NCI-H2227 (cell line): ENCODE measurements around the gene GJB5.

ENCODE experiments used
- DNase-seq: peaks from one replicate; lab custom pipeline; 2025; ENCODE audit not compliant: unreplicated experiment; lab: John Stamatoyannopoulos, UW

GJB5 gene

DNA sequence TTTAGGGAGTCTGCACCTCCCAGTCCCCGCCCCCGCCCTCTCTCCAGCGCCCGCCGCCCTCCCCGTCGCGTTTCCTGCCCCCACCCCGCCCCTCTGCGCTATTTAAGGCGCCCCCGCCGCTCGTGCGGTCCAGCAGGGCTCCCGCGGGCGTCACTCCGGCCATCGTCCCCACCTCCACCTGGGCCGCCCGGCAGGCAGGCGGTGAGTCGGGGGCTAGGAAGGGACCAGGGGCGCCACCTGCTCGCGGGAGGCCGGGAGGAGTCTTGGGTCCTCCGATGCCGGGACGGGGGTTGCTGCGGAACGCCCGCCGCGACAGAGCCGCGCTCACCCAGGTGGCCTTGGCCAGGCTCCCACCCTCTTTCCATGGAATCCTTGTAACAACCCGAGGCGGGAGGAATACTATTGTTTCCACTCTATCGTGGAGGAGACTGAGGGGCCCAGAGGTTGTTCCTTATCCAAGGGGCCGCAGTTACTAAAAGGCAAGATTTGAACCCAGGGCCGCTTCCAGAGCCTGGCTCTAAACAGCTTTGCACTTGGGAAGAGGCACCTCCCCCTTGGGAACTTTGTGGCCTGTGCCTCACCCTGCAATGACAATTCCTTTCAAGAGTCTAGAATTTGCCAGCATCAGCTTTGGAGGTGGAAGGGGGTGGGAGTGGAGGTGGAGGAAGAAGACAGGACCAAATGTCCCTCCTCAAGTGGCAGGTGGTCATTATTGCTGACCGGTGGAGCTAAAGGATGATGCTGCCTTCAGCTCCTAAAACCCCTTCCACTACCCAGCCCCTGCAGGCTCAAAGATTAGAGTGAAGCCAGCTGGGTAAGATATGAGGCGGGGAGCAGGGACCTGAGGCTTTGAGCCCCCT lies 38.3 kb downstream of the GJB5 start, which contains the start of gene GJA4:
Gene GJA4, plus strand, starts transcription at position 132 of the 860 bp plus-strand sequence. CDS start 1,215 bp downstream, outside the sequence.
- DNase-seq: no peak

DNA sequence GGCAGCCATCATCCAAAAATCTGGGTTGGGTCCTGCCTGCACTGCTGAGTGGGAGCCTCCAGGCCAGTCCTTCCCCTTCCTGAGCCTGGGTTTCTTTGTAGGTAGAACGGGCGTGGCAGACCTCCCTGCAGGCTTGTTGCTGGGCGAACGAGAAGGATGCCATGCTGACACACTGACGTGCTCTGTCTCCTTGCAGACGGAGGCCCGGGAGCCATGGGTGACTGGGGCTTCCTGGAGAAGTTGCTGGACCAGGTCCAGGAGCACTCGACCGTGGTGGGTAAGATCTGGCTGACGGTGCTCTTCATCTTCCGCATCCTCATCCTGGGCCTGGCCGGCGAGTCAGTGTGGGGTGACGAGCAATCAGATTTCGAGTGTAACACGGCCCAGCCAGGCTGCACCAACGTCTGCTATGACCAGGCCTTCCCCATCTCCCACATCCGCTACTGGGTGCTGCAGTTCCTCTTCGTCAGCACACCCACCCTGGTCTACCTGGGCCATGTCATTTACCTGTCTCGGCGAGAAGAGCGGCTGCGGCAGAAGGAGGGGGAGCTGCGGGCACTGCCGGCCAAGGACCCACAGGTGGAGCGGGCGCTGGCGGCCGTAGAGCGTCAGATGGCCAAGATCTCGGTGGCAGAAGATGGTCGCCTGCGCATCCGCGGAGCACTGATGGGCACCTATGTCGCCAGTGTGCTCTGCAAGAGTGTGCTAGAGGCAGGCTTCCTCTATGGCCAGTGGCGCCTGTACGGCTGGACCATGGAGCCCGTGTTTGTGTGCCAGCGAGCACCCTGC lies 39.3 kb downstream of the GJB5 start:
- DNase-seq: no peak

DNA sequence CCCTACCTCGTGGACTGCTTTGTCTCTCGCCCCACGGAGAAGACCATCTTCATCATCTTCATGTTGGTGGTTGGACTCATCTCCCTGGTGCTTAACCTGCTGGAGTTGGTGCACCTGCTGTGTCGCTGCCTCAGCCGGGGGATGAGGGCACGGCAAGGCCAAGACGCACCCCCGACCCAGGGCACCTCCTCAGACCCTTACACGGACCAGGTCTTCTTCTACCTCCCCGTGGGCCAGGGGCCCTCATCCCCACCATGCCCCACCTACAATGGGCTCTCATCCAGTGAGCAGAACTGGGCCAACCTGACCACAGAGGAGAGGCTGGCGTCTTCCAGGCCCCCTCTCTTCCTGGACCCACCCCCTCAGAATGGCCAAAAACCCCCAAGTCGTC lies 39.9 kb downstream of the GJB5 start:
- no peak for DNase-seq

DNA sequence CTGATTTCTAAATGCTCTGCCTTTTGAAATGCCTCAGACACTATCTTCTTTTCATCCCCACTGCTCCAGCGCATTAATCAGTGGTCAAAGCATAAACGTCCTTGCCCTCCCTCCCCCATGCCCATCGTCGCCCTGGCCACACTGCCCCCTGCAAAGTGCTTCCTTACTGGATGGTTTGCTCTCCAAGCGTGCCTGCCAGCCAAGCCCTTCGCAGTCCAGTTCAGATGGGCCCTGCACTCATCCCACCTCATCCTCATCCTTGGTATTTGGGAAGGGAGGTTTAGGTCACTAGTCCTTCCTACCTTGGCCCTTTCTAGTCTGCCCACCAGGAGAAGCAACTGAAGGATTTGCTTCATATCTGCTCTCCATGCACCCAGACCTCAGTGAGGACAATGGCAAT lies 41.1 kb downstream of the GJB5 start:
- DNase-seq: no peak

DNA sequence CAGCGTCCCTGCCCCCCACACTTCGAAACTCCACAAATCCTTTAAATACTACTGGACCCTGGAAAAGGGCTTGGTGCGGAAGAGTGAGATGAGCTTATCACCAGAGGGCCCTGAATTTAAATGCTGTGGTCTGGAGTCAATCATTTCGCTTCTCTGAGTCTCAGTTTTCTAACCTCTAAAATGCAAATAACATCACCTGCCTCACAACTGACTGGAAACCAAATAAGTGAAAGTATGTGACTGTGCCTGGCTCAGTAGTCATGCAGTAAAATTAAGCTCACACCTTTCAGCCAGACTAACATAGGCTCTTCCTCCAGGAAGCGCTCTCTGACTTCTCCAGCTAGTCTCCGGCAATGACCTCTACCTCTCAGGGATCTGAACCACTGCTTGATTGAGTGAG lies 42.1 kb downstream of the GJB5 start:
- no peak for DNase-seq

DNA sequence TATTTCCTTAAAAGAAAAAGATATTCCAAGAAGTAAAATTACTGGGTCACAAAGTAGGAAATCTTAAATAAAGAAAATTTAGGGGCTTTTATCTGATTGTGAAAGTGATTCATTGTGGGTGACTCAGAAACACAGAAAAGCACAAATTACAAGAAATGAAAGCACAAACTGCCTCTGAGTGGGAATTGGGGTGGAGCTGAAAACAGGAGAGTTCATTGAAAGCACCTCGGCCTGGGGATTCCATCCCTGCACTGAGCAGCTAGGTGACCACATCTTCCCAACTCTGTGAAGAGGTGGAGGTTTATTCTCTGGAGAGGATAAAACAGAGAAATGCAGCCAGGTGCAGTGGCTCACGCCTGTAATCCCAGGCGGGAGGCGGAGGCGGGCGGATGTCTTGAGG lies 45.4 kb downstream of the GJB5 start:
- DNase-seq: no peak

DNA sequence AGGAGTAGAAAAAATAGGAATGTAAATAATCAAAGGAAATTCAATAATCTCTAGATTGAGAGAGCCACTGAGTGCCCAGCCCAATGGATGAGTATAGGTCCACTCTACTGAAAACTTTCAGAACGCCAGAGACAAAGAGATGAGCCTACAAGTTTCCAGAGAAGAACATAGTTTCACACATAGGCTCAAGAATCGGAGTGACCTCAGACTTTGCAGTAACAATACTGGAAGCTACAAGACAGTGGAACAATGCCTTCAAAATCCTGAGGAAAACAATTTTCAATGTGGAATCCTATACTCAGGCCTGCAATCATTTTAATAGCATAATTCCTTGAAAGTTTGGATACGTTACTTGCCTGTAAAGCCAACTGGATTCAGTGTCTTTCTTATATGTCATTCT lies 48.9 kb downstream of the GJB5 start:
- no peak for DNase-seq

DNA sequence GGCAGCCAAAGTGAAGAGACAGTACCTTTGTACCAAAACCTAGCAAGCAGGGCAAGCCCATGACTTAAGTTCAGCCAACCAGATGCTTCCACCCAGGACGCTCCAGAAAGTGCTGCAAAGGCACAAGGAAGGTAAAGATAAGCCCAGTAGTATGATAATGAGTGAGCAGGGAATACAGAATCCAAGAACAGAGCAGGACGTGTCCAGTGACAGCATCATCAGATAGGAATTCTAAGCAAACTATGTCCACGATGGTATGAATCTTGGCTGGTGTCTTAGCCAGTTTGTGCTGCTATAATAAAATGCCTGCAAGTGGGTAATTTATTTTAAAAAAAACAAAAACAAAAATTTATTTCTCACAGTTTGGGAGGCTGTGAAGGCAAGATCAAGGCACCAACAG lies 51.5 kb downstream of the GJB5 start:
- DNase-seq: no peak
